SK-N-SH treated with all-trans-retinoic acid at 6 μM for 48 hours (cell line): ENCODE results near the gene SLC25A26.

Experiments
- ATAC-seq: fragments of 200-7000 bp; cut with Tn5 transposase; 3 replicates; pipeline ENCODE4 v1.9.1; 2020; ENCODE audit warnings: mild to moderate bottlenecking, moderate library complexity
- ARNTL ChIP-seq: fragments of 450-650 bp; formaldehyde crosslinking; IDR thresholded peaks from 2 replicates; pipeline ENCODE4 v1.5.0; 2020; ENCODE audit warnings: low read depth, mild to moderate bottlenecking, moderate library complexity, borderline replicate concordance
- BACH2 ChIP-seq: fragments of 250-450 bp; sonication (Bioruptor Pico); IDR thresholded peaks from 2 replicates; pipeline ENCODE4 v1.9.0; 2021; ENCODE audit warnings: mild to moderate bottlenecking, borderline replicate concordance
- CSDC2 ChIP-seq: fragments of 250-450 bp; sonication (Bioruptor Pico); IDR thresholded peaks from 2 replicates; pipeline ENCODE4 v1.5.0; 2020; ENCODE audit warnings: mild to moderate bottlenecking, moderate library complexity
- ESRRG ChIP-seq: fragments of 250-450 bp; sonication (Bioruptor Pico); IDR thresholded peaks from 2 replicates; pipeline ENCODE4 v1.6.1; 2021; ENCODE audit warnings: mild to moderate bottlenecking
- ISL1 ChIP-seq: fragments of 250-450 bp; sonication (Bioruptor Pico); IDR thresholded peaks from 2 replicates; pipeline ENCODE4 v2.1.2; 2022; ENCODE audit warnings: mild to moderate bottlenecking, moderate library complexity
- OSR1 ChIP-seq: fragments of 250-450 bp; sonication (Bioruptor Pico); IDR thresholded peaks from 2 replicates; pipeline ENCODE4 v1.8.0; 2022; ENCODE audit warnings: moderate library complexity, mild to moderate bottlenecking, inconsistent platforms
- PPARA ChIP-seq: fragments of 250-450 bp; sonication (Bioruptor Pico); IDR thresholded peaks from 2 replicates; pipeline ENCODE4 v1.5.0; 2020; ENCODE audit warnings: mild to moderate bottlenecking, borderline replicate concordance
- RARB ChIP-seq: fragments of 250-450 bp; sonication (Bioruptor Pico); IDR thresholded peaks from 2 replicates; pipeline ENCODE4 v1.8.0; 2021; ENCODE audit warnings: mild to moderate bottlenecking, moderate library complexity
- SNAI2 ChIP-seq: fragments of 250-450 bp; sonication (Bioruptor Pico); IDR thresholded peaks from 2 replicates; pipeline ENCODE4 v1.5.0; 2020; ENCODE audit warnings: mild to moderate bottlenecking, moderate library complexity
- TCF4 ChIP-seq: fragments of 250-450 bp; sonication (Bioruptor Pico); IDR thresholded peaks from 2 replicates; pipeline ENCODE4 v1.8.0; 2021; ENCODE audit warnings: mild to moderate bottlenecking, moderate library complexity, borderline replicate concordance
- TOX ChIP-seq: fragments of 250-450 bp; sonication (Bioruptor Pico); IDR thresholded peaks from 2 replicates; pipeline ENCODE4 v1.8.0; 2021; ENCODE audit warnings: mild to moderate bottlenecking, moderate library complexity, borderline replicate concordance
- ZC3H10 ChIP-seq: fragments of 250-450 bp; sonication (Bioruptor Pico); IDR thresholded peaks from 2 replicates; pipeline ENCODE4 v1.5.1; 2021; ENCODE audit warnings: mild to moderate bottlenecking, moderate library complexity
- ZFP3 ChIP-seq: fragments of 250-450 bp; sonication (Bioruptor Pico); IDR thresholded peaks from 2 replicates; pipeline ENCODE4 v1.5.0; 2020; ENCODE audit warnings: mild to moderate bottlenecking, moderate library complexity
- ZFP30 ChIP-seq: fragments of 450-650 bp; formaldehyde crosslinking; IDR thresholded peaks from 2 replicates; pipeline ENCODE4 v1.5.0; 2022; ENCODE audit warnings: mild to moderate bottlenecking, moderate library complexity
- ZNF565 ChIP-seq: fragments of 450-650 bp; formaldehyde crosslinking; conservative IDR thresholded peaks from 2 replicates; pipeline ENCODE4 v1.5.0; 2020; ENCODE audit warnings: low read depth, mild to moderate bottlenecking, moderate library complexity
- ZNF70 ChIP-seq: fragments of 450-650 bp; formaldehyde crosslinking; IDR thresholded peaks from 2 replicates; pipeline ENCODE4 v1.5.0; 2020; ENCODE audit warnings: mild to moderate bottlenecking, moderate library complexity
- ZNF8 ChIP-seq: fragments of 450-650 bp; formaldehyde crosslinking; IDR thresholded peaks from 2 replicates; pipeline ENCODE4 v1.5.0; 2020; ENCODE audit warnings: mild to moderate bottlenecking, moderate library complexity
- TF ChIP-seq, protein P1 (sequence below): fragments of 250-450 bp; sonication (Bioruptor Pico); IDR thresholded peaks from 2 replicates; pipeline ENCODE4 v1.5.1; 2021; ENCODE audit warnings: mild to moderate bottlenecking, moderate library complexity
- TF ChIP-seq, protein P2 (sequence below): fragments of 250-450 bp; sonication (Bioruptor Pico); IDR thresholded peaks from 2 replicates; pipeline ENCODE4 v1.5.1; 2020; ENCODE audit warnings: low read depth, mild to moderate bottlenecking, moderate library complexity
- TF ChIP-seq, protein P3 (sequence below): fragments of 250-450 bp; sonication (Bioruptor Pico); IDR thresholded peaks from 2 replicates; pipeline ENCODE4 v1.8.0; 2021; ENCODE audit warnings: low read depth, mild to moderate bottlenecking, moderate library complexity, borderline replicate concordance
- TF ChIP-seq, protein P4 (sequence below): fragments of 250-450 bp; sonication (Bioruptor Pico); IDR thresholded peaks from 2 replicates; pipeline ENCODE4 v1.8.0; 2020; ENCODE audit warnings: mild to moderate bottlenecking, moderate library complexity, borderline replicate concordance

Gene SLC25A26

DNA sequence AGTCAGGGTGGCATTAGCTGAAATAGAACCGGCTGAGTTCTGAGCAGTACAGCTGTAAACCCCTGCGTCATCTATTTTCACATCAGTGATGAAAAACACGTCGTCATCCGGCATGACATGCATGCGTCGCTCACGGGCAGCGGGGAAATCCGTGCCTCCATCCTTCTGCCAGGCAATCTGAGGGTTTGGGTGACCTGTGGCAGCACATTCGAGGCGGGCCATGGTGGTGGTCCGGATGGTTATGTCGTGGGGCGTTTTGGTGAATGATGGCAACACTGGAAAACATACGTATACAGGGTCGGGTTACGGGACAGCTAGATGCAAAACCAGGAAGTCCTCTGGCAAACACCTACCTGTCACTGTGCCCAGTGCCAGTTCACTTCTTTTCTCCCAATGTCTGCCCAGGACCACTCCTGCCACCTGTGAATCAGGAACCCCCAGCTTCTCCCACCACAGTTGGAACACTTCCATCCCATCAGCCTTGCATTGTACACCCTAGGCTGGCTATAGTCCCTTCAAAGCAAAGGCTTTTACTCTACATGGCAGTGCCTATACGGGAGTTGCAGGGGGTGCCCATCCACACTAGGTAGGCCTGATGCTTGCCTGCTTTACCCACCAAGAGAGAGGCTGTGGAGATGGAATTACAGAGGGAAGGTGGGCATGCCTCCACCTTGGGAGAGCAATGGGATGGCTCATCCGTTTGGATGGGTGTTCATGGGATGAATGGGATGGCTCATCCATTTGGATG, 163.4 kb downstream of the SLC25A26 start (continued):
- TF ChIP-seq ARNTL (no peak), BACH2 (CRISPR knock-in tag) (no peak)
- TF ChIP-seq, all 23 proteins: peak for 0

DNA sequence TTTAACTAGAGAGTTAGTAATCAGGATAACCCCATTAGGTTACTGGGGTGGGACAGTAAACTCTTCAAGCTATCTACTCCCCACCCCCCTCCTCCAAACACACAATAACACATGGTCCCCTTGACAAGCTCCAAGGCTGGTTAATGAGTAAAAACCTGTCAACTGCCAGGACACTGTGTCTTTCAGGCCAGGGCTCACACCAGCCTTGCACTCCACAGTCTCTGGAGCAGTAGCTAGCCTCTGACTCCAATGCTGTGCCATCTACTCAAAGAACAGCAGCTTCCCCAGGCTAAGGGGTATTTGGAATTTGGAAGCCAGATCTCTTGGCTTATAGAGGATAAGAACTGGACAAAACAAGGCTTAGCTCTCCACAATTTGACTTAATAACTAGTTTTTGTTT, 164.3 kb downstream of the SLC25A26 start:
- ATAC-seq, result no peak
- TF ChIP-seq, protein P1, sequence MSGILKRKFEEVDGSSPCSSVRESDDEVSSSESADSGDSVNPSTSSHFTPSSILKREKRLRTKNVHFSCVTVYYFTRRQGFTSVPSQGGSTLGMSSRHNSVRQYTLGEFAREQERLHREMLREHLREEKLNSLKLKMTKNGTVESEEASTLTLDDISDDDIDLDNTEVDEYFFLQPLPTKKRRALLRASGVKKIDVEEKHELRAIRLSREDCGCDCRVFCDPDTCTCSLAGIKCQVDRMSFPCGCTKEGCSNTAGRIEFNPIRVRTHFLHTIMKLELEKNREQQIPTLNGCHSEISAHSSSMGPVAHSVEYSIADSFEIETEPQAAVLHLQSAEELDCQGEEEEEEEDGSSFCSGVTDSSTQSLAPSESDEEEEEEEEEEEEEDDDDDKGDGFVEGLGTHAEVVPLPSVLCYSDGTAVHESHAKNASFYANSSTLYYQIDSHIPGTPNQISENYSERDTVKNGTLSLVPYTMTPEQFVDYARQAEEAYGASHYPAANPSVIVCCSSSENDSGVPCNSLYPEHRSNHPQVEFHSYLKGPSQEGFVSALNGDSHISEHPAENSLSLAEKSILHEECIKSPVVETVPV (CRISPR knock-in tag), result no peak
- no peak for TF ChIP-seq CSDC2 (CRISPR knock-in tag)
- TF ChIP-seq, all 23 proteins: peak for 0

DNA sequence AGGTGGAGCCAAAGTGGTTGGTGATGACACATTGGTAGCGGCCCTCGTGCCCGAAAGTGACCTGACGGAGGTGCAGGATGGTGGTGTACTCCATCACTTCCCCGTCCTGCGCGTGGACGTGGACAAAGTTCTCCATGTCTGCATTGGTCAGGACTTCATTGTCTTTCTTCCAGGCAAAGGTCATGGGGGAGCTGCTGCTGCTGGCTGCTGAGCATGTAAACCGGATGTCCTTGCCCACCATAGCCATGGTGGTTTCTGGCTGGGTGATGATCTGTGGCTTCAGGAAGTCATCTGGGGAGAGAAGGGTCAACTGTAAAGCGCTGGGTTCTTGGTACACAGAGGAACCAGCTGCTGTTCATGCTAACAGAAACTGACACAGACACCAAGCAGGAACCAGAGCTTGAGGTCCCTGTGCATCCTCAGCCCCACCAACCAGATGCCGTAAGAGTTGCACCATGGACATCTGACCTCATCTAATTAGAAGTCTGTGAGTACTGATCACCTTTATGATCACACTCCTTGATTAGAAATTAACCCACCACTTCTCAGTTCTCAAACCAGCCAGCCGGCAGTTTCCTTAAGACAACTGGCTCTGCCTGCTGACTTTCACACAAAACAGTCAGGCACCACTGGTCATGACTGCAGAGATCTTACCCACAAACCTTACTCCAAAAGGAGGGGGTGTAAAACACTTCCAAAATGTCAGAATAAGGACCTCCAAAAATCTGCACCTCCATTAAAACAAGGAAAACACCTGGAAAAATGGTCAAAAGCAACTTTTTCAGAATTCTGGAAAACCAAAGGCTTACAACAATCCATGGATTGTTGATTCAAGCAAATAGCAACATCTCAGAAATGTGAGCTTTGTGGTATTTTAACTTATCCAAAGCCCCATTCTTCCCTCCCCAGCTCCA, 165.5 kb downstream of the SLC25A26 start:
- ATAC-seq, result no peak
- TF ChIP-seq ESRRG (CRISPR knock-in tag), result no peak
- no peak for TF ChIP-seq OSR1 (CRISPR knock-in tag)
- TF ChIP-seq TOX (CRISPR knock-in tag), result no peak
- TF ChIP-seq ARNTL, result no peak
- TF ChIP-seq ZC3H10 (CRISPR knock-in tag), result no peak
- TF ChIP-seq ZNF565 (CRISPR knock-in tag), result no peak

DNA sequence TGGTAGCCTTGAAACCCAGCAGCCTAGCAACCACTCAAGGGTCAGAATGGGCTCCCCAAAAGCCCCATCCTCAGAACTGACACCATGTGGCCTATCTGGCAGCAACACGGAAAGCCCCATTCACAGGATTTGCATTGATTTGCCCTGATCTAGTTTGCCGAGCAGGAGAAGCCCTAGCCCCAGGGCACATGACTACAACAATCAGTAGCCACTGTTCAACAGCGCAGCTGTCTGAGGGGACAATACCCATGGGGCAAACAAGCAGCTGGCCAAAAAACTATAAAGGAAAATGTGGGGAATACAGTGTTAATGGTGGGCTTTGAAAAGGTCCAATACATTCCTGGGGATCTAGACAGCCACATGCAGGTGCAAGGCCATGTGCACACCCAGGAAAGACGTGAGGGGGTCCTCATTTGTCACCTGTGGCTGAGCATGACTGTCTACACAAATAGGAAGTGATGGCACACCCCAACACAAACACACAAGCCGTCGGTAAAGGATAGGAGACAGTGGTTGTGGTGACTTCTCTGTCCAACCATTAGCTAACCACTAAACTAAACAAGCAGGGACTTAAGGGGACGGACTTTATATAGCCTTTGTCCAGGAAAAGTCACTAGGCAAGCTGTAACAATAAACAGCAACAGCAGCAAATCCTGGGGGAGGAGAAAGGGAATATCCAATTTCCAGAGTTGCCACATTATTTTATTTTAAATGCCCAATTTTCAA, 166.3 kb downstream of the SLC25A26 start:
- no peak for ATAC-seq
- TF ChIP-seq OSR1 (CRISPR knock-in tag) (no peak), TOX (CRISPR knock-in tag) (no peak), ZNF70 (CRISPR knock-in tag) (no peak), ISL1 (CRISPR knock-in tag) (no peak), CSDC2 (CRISPR knock-in tag) (no peak), ZNF8 (CRISPR knock-in tag) (no peak)
- TF ChIP-seq, protein P2, sequence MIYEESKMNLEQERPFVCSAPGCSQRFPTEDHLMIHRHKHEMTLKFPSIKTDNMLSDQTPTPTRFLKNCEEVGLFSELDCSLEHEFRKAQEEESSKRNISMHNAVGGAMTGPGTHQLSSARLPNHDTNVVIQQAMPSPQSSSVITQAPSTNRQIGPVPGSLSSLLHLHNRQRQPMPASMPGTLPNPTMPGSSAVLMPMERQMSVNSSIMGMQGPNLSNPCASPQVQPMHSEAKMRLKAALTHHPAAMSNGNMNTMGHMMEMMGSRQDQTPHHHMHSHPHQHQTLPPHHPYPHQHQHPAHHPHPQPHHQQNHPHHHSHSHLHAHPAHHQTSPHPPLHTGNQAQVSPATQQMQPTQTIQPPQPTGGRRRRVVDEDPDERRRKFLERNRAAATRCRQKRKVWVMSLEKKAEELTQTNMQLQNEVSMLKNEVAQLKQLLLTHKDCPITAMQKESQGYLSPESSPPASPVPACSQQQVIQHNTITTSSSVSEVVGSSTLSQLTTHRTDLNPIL, result no peak
- TF ChIP-seq, all 23 proteins: peak for 0

DNA sequence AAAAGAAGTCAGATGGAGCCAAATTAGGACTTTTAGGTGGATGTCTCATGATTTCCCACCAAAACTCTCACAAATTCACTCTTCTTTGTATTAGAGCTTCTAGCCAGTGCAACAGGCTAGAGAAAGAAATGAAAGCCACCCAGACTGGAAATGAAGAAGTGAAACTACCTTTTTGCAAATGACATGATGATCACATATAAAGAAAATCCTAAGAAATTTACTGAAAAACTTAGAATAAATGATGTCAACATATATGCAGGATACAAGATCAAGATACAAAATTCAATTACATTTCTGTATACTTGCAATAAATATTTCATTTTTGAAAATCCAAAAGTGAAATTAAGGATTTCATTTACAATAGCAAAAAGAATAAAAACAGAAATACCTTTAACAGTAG, 169.2 kb downstream of the SLC25A26 start:
- TF ChIP-seq RARB (CRISPR knock-in tag) (no peak), ISL1 (CRISPR knock-in tag) (no peak), ZNF565 (CRISPR knock-in tag) (no peak), OSR1 (CRISPR knock-in tag) (no peak), ZNF70 (CRISPR knock-in tag) (no peak), SNAI2 (CRISPR knock-in tag) (no peak), PPARA (CRISPR knock-in tag) (no peak), BACH2 (CRISPR knock-in tag) (no peak), TCF4 (no peak), ZFP30 (CRISPR knock-in tag) (no peak), ZC3H10 (CRISPR knock-in tag) (no peak), ESRRG (CRISPR knock-in tag) (no peak), ZFP3 (CRISPR knock-in tag) (no peak), TOX (CRISPR knock-in tag) (no peak), ARNTL (no peak)
- TF ChIP-seq, protein P2, result no peak
- TF ChIP-seq, protein P3, sequence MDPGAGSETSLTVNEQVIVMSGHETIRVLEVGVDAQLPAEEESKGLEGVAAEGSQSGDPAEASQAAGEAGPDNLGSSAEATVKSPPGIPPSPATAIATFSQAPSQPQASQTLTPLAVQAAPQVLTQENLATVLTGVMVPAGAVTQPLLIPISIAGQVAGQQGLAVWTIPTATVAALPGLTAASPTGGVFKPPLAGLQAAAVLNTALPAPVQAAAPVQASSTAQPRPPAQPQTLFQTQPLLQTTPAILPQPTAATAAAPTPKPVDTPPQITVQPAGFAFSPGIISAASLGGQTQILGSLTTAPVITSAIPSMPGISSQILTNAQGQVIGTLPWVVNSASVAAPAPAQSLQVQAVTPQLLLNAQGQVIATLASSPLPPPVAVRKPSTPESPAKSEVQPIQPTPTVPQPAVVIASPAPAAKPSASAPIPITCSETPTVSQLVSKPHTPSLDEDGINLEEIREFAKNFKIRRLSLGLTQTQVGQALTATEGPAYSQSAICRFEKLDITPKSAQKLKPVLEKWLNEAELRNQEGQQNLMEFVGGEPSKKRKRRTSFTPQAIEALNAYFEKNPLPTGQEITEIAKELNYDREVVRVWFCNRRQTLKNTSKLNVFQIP (CRISPR knock-in tag), result no peak
- TF ChIP-seq, protein P4, sequence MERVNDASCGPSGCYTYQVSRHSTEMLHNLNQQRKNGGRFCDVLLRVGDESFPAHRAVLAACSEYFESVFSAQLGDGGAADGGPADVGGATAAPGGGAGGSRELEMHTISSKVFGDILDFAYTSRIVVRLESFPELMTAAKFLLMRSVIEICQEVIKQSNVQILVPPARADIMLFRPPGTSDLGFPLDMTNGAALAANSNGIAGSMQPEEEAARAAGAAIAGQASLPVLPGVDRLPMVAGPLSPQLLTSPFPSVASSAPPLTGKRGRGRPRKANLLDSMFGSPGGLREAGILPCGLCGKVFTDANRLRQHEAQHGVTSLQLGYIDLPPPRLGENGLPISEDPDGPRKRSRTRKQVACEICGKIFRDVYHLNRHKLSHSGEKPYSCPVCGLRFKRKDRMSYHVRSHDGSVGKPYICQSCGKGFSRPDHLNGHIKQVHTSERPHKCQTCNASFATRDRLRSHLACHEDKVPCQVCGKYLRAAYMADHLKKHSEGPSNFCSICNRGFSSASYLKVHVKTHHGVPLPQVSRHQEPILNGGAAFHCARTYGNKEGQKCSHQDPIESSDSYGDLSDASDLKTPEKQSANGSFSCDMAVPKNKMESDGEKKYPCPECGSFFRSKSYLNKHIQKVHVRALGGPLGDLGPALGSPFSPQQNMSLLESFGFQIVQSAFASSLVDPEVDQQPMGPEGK (CRISPR knock-in tag), result no peak
- TF ChIP-seq, protein P1 (CRISPR knock-in tag), result no peak
- TF ChIP-seq, all 23 proteins: peak for 0
- ATAC-seq, result no peak
